Measurements from ENCODE around the gene GRM7.

- no peak for TF ChIP-seq EZH2 (IDR thresholded peaks at IDR 0.05)
- TF ChIP-seq, protein P1, sequence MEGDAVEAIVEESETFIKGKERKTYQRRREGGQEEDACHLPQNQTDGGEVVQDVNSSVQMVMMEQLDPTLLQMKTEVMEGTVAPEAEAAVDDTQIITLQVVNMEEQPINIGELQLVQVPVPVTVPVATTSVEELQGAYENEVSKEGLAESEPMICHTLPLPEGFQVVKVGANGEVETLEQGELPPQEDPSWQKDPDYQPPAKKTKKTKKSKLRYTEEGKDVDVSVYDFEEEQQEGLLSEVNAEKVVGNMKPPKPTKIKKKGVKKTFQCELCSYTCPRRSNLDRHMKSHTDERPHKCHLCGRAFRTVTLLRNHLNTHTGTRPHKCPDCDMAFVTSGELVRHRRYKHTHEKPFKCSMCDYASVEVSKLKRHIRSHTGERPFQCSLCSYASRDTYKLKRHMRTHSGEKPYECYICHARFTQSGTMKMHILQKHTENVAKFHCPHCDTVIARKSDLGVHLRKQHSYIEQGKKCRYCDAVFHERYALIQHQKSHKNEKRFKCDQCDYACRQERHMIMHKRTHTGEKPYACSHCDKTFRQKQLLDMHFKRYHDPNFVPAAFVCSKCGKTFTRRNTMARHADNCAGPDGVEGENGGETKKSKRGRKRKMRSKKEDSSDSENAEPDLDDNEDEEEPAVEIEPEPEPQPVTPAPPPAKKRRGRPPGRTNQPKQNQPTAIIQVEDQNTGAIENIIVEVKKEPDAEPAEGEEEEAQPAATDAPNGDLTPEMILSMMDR (IDR thresholded peaks at IDR 0.05) = no peak
Measured at GRCh38 chr3:7160689-7161088, 299.8 kb downstream of the GRM7 start.

All from neural progenitor cell (in vitro differentiated cells).